Neural progenitor cell (in vitro differentiated cells): ENCODE measurements around the gene PARD3B.

Source experiments
- EZH2 ChIP-seq: fragments of 200-600 bp; sonication (generic); IDR thresholded peaks from 2 replicates; pipeline ENCODE4 v1.6.1; 2017; ENCODE audit warnings: antibody characterized with exemption, mild to moderate bottlenecking, moderate library complexity
- EZH2phosphoT487 ChIP-seq: fragments of 200-600 bp; sonication (generic); IDR thresholded peaks from 2 replicates; pipeline ENCODE4 v1.6.1; 2017; ENCODE audit warnings: antibody characterized with exemption
- TF ChIP-seq, protein P1 (sequence below): fragments of 200-600 bp; sonication (generic); IDR thresholded peaks from 2 replicates; pipeline ENCODE4 v1.5.1; 2017; ENCODE audit warnings: antibody characterized with exemption, mild to moderate bottlenecking

DNA sequence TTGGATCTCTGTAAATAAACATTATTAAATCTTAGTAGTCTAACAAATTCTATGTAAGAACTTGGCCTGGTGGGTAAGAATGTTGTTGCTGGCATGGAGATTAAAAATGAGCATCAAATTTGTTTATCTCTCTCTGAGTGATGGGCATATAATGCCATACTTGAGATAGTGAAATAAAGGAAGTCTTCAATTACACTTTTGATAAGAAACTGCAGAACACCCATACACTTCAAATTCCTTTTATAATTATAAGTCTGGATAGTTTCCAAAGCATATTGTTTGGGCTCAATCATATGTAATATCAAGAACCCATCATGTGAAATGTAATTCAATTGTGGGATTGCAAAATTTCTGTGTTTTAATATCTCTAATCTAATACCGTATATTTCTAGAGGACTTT lies 47.4 kb upstream of the PARD3B start:
- TF ChIP-seq, protein P1, sequence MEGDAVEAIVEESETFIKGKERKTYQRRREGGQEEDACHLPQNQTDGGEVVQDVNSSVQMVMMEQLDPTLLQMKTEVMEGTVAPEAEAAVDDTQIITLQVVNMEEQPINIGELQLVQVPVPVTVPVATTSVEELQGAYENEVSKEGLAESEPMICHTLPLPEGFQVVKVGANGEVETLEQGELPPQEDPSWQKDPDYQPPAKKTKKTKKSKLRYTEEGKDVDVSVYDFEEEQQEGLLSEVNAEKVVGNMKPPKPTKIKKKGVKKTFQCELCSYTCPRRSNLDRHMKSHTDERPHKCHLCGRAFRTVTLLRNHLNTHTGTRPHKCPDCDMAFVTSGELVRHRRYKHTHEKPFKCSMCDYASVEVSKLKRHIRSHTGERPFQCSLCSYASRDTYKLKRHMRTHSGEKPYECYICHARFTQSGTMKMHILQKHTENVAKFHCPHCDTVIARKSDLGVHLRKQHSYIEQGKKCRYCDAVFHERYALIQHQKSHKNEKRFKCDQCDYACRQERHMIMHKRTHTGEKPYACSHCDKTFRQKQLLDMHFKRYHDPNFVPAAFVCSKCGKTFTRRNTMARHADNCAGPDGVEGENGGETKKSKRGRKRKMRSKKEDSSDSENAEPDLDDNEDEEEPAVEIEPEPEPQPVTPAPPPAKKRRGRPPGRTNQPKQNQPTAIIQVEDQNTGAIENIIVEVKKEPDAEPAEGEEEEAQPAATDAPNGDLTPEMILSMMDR = no peak
- TF ChIP-seq EZH2phosphoT487 (no peak), EZH2 (no peak)
